Measurements from ENCODE around the gene SMIM41.
A peak's percentile ranks its signal among the peaks of the same experiment; 100 is the strongest.

The SMIM41 gene

DNA sequence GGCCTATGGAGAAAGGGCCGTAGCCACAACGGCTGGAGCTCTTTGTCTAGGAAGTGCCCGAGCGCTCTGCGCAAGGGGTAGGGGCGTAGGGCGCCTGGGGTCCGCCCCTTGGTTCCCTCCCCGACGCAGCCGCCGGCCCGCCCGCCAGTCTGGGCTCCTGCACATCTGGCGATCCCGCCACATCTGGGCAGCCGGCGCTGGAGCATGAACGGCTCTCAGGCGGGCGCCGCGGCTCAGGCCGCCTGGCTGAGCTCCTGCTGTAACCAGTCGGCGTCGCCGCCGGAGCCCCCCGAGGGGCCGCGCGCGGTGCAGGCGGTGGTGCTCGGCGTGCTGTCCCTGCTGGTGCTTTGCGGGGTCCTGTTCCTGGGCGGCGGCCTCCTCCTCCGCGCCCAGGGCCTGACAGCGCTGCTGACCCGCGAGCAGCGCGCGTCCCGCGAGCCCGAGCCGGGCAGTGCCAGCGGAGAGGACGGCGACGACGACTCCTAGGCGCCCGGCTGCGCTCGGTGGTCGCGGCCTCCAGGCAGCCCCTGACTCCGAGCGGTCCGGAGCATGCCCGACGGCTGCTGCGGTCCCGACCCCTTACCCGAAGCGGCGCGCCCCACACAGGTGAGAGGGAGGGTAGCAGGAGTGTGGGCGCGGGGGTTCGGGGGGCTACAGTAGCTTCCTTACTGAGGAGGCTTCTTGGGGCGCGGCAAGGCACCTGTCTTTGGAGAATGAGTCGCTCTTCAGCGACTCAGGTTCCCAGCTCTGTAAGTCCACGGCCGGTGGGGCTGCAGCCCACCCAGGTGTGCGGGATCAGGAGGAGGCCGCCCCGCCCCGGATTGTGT lies at the start of gene SMIM41:
TSS of gene SMIM41 (plus strand) at position 129 of the 827 bp plus-strand sequence. CDS start at position 205, 76 bp downstream.
- no peak for DNase-seq (ENCODE audit: low spot score)

DNA sequence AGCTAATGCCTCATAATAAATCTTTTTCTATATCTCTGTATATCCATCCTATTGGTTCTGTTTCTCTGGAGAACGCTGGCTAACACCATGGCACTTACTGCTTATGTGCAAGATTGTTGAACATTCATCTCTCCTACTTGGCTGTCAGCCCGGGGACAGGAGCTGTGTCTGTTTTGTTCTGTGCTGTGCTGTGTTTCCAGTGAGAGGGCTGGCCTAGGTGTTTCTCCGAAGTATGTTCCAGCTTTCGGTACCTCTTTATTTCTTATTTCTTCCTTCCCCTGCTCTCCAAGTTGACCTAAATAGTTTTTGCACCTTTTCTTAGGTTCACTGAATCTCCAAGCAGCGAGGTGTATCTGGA lies 47.1 kb upstream of the SMIM41 start:
- peak; percentile 79 for DNase-seq (ENCODE audit: low spot score)

DNA sequence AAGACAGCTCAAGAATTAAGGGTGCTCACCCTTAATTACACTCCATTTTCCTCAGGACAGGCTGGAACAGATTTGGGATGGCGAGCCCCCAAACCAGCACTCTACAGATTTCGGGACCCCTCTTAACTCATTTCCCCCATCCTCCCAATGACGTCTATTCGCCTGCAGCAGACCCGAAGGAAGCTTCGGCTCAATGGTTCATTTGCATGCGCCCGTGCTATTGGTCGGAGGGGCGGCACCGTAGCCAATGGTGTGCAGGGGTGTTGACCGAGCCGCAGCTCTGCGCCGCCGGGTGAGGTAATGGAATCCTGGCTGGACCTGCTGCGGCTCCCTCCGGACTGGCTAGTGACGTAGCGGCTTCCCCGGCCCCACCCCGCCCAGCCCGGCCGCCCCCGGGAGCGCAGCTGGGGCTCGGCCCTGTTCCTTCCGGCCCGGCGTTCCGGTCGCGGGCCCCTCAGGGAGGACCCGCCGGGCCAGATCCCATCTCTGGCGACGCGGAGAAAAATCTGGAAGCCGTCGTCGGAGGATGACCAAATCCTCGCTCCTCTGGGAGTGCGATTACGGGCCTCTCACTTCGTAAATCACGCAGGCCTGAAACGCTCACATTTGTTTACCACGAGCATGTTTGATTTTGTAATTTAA lies 46.6 kb upstream of the SMIM41 start:
- peak; percentile 99 for DNase-seq (ENCODE audit: low spot score)

DNA sequence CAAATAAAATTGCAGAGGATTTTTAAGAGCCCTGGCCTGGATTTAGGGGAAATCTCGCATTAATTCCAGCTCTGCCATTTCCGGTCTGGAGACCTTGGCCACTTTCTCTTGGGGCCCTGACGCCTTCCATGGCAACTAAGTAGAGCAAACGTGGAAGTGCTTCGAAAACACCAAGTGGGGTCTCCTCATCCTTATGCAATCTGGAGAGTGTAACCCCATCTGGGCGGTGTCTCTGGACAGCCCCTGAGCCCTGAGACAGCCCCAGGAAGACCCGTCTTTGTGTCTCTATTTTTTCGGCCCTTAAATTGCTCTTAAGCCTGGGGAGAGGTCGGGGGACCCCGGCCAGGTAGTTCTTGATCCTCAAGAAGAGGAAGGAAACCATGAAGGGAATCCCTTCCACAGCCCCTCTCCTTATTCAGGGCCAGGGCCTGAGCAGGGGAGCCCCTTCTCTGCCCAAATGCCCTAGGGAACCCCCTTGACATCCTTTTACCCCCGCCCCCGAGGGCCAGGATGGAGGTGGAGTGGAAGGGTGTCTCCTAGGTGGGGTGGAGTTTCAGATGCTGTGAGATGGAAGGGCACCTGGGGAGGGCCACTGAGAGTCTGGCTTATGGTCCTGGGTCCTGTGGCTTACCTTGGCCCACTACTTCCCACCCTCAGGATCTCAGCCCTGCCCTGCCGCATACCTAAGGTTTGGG lies 45.9 kb upstream of the SMIM41 start:
- no peak for DNase-seq (ENCODE audit: low spot score)

DNA sequence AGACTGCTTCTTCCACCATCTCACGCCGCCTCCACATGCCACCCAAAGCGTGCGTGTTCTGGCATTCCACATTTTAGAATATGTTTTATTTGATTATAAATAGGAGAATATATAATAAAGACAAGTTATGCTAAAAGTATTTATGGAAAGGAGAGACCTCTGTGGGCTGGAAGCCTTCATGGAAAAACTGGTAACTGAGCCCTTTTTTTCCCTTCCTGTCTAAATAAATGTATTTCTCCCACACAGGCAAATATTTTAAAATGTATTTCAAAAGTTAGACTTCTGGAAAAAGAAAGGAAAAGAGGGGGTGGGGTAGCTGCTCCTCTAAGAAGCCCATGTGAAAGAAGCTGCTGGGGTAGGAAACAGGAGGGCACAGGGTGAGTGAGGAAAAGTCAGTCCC lies 44.3 kb upstream of the SMIM41 start:
- no peak for DNase-seq (ENCODE audit: low spot score)

DNA sequence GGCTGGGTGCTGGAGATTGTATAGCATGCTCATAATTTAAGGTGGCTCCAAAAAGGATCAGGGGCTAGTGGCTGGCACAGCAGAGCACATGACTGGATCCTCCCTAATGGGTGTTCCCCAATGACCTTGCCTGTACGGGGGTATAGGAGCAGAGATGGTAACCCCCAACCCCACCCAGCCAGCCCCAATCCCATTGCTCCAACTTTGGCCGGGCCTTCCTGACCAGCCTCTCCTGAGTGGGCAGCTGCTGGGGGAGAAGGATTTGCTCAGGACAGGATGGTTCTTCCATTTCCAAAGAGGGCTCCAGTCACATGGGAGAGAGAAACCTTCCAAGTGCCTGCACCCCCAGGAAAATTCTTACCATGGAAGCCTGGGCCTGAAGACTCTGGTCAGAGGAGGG lies 43.6 kb upstream of the SMIM41 start:
- DNase-seq (ENCODE audit: low spot score): no peak

DNA sequence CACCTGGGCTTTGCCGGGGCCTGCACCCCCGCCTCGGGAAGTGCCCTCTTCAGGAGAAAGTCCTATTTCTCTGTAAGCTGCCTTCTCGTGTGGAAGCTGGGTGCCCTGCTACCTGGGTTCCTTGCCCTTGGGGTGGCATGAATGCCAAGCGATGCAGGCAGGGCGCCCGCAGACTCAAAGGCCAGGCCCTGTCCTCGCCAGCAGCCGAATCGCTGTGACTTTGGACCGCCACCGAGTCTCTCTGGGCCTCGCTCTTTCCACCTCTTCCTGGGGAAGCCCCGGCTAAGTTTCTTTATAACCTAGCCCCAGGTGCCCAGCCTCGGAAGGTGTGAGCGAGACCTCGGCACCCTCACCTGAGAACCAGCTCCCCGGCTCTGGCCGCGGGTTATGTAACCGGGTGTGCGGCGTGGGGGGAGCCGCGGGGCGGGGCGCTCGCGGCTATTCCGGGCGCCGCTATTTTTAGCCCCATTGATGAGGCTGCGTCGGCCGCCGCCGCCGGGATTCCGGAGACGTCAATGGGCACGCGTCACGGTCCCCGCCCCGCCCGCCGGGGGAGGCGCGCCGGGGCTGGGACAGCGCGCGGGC lies 42.8 kb upstream of the SMIM41 start:
- peak; percentile 79 for DNase-seq (ENCODE audit: low spot score)

DNA sequence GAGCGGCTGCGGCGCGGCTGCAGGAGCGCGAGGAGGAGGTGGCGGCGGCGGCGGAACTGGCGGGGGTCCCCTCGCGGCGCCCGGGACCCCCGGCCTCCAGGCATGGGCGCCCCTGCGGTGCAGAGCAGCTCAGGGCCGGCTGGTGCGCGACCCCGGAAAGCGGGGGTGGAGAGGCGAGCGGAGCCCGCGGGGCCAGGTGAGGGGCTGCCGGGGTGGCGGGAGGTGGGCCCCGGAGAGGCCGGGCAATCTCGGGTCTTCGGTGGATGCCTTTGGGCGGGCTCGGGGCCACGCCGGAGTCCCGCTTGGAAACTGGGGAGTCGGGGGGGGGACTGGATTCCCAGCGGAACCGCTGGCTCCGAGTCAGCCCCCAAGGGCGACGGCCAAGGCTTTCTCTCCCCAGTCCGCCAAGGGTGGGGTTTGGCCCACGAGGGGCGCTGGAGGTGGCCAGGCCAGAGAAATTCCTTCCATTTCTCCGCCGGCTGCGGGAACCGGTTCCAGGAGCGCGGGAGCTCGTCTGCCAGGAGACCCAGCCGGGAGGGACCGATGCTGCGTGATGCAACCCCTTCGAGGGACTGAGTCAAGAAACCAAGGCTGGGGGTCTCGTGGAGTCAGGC lies 42.1 kb upstream of the SMIM41 start:
- no peak for DNase-seq (ENCODE audit: low spot score)

DNA sequence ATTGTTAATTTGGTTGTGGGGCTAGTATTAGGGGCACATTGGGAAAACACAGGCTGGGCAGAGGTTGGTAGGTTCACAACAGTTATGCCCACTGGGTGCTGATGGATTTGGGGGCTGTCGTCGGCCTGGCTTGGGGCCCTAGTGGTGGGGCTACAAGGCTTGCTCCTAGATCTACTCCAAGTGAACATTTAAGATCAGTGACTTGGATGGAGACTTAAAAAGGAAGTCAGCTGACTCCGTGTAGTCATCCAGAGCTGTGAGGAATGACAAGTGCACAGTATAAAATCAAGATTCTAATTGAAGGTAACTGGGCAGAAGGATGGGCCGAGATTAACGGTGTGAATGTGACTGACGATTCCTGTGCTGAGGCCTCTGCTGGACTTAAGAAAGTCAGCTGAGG lies 41.1 kb upstream of the SMIM41 start:
- no peak for DNase-seq (ENCODE audit: low spot score)

DNA sequence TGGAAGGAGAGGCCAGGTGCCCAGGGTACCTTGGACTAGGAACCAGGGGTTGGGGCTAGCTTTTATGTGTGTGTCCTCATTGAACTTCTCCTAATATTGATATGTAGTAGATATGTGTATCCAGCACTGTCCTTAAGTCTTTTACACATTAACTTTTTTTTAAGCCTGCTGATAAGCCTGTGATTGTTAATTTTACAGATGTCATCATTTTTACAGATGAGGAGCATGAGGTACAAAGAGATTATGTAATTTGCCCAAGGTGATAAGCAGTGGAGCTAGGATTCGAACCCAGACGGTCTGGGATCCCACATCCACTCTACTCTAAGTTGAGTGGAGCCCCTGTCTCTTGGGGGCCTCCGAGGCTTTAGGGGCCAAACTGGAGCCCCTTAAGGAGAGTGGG lies 38.5 kb upstream of the SMIM41 start:
- DNase-seq (ENCODE audit: low spot score): no peak

DNA sequence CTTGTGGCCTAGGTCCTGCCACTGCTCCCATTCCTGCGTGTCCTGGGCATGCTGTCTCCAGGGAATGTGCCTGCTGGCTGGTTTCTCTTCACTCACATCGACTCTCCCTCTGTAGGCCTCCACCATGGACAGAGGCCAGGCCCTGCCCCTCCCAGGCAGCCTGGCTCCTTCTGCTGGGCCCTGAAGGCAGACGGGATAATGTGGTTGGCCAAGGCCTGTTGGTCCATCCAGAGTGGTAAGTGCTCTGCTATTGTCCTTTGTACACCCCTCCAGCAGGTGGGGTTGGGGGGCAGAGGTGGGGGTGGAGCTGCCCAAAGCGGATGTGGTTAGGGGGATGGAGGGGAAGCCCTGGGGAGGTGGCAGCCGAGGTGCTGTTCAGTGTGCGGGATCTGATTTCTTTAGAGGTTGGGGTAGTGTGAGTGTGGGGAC lies 37.8 kb upstream of the SMIM41 start:
- DNase-seq (ENCODE audit: low spot score): no peak

DNA sequence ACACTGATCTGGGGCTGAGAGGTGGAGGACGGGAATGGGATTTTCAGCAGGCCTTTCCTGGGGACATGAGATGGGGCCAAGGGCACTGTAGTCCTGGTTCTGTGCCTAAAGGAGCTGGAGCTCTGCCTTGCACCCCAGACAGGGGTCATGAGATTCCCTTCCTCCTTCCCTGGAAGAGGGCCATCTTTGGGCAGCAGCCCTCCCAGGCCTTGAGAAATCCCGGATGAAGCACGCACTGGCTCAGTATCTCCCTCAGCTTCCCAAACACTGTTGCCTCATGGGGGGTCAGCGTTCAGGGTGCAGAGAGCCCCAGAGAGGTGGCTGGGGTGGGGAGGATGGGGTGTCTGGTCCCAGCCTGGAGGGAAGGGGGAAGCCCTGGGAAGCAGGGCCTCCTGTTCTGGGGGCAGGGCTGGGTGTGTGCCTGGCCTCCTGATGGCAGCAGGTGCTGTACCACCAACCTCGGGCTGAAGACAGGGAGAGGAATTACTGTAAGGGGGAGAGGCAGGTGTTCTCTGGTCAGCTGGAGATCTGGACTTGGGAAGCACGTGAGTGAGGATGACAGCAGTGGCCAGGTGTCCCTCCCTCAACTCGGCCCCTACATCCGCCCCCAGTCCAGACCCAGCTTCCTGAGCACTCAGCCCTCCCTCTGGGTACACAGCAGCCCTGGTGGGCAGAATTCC lies 36.7 kb upstream of the SMIM41 start:
- DNase-seq (ENCODE audit: low spot score): no peak

DNA sequence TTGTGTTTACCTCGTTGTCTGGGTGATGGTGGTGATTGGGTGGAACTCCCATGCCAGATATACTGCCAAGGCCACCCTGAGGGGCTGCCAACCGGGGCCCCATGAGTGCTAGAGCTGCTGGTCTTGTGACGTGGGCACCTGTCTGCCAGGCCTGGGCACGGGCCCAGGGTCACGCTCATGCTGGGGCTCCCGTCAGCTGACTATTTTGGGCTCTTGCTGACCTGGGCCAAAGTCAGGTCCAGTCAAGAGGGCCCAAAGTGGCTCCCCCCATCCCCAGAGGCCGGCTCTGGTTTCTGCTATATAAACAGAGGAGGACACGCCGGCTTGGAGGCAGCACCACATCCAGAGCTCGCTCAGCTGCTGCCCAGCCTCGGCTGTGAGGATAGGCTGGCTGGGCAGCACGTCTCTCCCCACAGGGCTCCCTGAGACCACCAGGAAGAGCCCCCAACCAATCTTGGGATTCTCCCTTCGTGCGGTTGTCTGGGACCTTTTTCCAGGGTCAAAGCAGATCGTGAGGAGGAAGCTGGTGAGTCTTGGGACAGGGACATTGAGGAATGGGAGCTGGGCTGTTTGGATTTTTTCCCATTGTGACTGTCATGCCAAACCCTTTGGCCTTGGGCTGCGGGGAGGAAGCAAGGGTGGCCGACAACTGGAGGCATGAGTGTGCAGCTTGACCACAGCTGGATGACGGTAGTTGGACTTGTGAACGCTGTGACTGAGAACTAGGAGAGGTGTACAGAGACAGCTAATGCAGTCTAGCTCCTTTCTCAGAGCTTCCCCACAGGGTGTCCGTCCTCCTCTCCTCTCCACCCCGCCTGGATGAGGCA lies 35.9 kb upstream of the SMIM41 start:
- no peak for DNase-seq (ENCODE audit: low spot score)

DNA sequence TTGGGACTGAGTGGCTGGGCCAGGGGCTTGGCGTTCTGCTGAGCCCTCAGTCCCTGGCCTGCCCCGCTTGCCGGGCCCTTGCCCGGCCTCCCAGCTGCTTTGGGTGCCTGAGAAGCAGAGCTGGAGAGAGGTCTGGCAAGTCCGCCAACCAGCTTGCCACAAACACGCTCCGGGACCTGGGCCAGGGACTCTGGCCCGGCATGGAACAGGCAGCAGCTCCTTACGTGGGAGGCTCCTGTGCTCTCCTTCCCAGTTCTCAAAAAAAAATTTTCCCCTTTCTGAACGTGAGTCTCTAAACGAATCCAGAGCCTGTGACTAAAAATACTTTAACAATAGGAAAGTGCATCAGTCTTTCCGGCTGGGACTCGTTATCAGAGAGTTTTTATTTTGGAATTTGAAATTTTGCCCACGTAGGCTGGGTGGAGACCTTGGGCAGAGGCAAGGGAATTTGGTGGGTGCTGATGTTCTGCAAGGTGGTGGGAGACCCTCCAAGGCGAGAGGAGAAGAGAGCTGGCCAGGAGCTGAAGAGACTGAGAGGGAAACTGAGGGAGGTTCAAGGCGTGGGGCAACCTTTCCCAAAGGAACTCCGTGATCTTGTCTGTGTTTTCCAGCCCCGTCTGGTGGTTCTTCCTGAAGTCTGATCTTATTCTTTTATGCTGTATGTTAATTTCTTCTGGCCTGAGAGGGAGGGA lies 35.1 kb upstream of the SMIM41 start:
- DNase-seq (ENCODE audit: low spot score): peak; percentile 76

DNA sequence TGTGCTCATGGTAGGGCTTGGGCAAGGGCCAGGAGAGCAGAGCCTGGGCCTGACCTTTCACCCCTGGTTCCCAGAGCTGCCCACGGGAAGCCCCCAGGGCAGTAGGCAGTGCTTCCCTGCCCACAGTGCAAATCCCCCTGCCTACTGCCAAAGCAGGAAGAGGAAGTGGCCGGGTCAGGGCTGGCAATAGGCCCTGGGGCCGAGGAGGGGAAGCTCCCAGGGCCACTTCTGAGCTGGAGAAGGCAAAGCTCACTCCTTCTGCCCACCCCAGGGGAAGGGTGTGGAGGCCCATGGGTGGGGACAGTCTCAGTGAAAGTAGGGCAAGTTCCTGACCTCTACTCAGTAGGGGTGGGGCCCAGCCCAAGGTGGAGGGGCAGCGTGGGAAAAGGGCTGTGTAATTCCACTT lies 33.7 kb upstream of the SMIM41 start:
- DNase-seq (ENCODE audit: low spot score): no peak

DNA sequence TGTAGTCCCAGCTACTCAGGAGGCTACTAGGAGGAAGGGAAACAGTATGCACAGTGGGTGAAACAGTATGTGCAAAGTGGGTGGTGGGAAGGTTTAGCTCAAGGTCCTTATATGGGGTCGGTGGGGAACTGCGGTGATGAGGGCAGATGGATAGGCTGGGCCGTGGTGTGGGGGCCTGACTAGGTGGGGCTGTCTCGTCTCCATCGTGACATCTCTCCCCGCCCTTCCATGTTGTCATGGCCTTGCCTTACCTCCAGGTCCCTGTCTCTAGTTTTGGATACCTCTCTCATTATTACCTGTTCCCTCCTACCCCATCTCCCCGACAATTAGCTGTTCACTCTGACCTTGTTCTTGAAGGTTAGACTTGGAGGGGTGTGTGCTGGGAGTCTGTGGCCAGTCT lies 32.6 kb upstream of the SMIM41 start:
- DNase-seq (ENCODE audit: low spot score): no peak

DNA sequence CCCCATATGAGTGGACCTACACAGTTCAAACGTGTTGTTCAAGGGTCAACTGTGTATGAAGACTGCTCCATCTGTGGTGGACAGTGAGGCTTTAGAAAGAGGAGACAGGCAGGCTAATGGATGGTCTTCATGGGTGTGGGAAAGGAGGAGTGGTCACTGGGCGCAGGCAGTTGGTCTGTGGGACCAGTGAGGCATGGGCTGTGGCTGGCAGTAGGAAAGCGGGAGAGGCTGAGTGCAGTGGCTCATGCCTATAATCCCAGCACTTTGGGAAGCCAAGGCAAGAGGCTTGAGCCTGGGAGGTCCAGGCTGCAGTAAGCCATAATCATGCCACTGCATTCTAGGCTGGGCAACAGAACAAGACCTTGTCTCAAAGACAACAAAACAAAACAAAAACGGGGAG lies 30.2 kb upstream of the SMIM41 start:
- no peak for DNase-seq (ENCODE audit: low spot score)

DNA sequence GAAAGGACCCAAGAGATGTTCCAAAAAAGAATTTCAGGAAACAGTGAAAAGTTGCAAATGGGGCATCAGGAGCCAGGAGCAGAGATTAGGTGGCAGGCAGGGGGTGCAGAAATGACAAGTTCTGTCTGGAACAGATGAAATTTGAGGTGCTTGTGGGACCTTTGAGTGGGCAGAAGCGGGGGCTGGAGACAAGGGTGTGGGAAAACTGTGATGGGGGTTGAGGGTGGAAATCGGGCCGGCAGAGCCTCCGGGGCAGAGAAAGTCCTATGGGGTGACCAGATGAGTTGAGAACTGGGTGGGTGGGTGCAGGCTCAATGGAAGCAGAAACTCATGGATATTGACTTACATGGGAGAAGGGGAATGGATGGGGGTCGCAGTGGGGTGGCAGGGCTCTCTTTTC lies 29.8 kb upstream of the SMIM41 start:
- no peak for DNase-seq (ENCODE audit: low spot score)

DNA sequence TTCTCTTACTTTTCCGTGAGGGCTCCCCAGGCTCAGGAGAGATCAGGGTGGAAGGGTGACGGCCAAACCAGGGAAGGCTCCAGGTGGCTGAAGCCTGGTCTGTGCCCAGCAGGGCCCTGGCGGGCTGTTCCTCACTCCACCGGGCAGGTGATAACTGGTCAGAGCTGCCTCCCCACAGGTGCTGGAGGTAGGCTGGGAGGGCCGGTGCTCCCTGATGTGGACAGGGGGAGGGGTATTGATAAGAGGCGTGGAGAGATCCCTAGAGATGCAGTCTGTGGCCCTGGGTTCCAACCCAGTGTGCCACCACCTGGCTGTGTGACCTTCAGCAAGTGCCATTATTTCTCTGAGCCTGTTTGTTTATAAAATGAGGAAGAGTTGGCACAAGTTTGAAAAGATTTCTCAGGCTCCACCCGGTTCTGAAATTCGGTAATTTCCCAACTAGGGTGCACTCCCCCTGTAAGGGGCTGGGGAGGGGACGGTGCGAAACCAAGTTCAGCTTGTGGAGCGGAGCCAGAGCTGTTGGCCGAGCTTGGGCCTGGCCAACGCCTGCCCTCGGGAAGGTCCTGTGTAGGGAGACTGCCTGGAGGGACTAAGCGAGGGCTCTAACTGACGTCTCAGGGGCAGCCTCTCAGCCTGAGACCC lies 29.3 kb upstream of the SMIM41 start:
- no peak for DNase-seq (ENCODE audit: low spot score)
